Measurements from ENCODE around the gene LPCAT4.
"Not testable (repeated sequence)": the region's sequence is repeated elsewhere in the genome, so short reads cannot be mapped to it uniquely, and the experiment has no call there.

GRCh38 chr15:34381829-34382521, 15.0 kb upstream of the LPCAT4 start:
- TF ChIP-seq, protein P1, sequence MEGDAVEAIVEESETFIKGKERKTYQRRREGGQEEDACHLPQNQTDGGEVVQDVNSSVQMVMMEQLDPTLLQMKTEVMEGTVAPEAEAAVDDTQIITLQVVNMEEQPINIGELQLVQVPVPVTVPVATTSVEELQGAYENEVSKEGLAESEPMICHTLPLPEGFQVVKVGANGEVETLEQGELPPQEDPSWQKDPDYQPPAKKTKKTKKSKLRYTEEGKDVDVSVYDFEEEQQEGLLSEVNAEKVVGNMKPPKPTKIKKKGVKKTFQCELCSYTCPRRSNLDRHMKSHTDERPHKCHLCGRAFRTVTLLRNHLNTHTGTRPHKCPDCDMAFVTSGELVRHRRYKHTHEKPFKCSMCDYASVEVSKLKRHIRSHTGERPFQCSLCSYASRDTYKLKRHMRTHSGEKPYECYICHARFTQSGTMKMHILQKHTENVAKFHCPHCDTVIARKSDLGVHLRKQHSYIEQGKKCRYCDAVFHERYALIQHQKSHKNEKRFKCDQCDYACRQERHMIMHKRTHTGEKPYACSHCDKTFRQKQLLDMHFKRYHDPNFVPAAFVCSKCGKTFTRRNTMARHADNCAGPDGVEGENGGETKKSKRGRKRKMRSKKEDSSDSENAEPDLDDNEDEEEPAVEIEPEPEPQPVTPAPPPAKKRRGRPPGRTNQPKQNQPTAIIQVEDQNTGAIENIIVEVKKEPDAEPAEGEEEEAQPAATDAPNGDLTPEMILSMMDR (IDR thresholded peaks at IDR 0.05) = not testable (repeated sequence)
- TF ChIP-seq POLR2A (IDR thresholded peaks at IDR 0.05) = not testable (repeated sequence)
